GF-D8 (cell line): ENCODE data around the gene SERPINB5.

Experiments used
- DNase-seq: peaks from one replicate; lab custom pipeline; 2025; lab: John Stamatoyannopoulos, UW

The SERPINB5 gene

GRCh38 chr18:63470751-63471150, 6.0 kb upstream of the SERPINB5 start:
- no peak for DNase-seq

GRCh38 chr18:63472380-63472779, 4.4 kb upstream of the SERPINB5 start:
- DNase-seq: no peak

GRCh38 chr18:63477200-63477599, 442 bp downstream of the SERPINB5 start:
- no peak for DNase-seq

GRCh38 chr18:63477968-63478367, 1.2 kb downstream of the SERPINB5 start:
- DNase-seq: no peak

- DNase-seq: no peak
Measured at GRCh38 chr18:63479826-63480225, 3.1 kb downstream of the SERPINB5 start.

- no peak for DNase-seq
Measured at GRCh38 chr18:63480476-63480875, 3.7 kb downstream of the SERPINB5 start.

GRCh38 chr18:63480915-63481314, 4.2 kb downstream of the SERPINB5 start:
- no peak for DNase-seq

GRCh38 chr18:63487676-63488075, 10.9 kb downstream of the SERPINB5 start:
- no peak for DNase-seq

GRCh38 chr18:63488160-63488559, 11.4 kb downstream of the SERPINB5 start:
- no peak for DNase-seq

GRCh38 chr18:63492851-63493250, 16.1 kb downstream of the SERPINB5 start:
- no peak for DNase-seq

GRCh38 chr18:63495675-63496074, 18.9 kb downstream of the SERPINB5 start:
- DNase-seq: no peak

GRCh38 chr18:63505566-63506335, 29.0 kb downstream of the SERPINB5 start:
- DNase-seq: no peak

GRCh38 chr18:63506336-63506646, 29.5 kb downstream of the SERPINB5 start:
- DNase-seq: no peak

GRCh38 chr18:63508596-63508995, 31.8 kb downstream of the SERPINB5 start:
- no peak for DNase-seq

- DNase-seq: no peak
Measured at GRCh38 chr18:63511285-63511684, 34.5 kb downstream of the SERPINB5 start.

- DNase-seq: no peak
Measured at GRCh38 chr18:63514326-63514725, 37.6 kb downstream of the SERPINB5 start.

GRCh38 chr18:63514888-63515678, 38.3 kb downstream of the SERPINB5 start:
- DNase-seq: no peak

- DNase-seq: no peak
Measured at GRCh38 chr18:63515801-63516200, 39.0 kb downstream of the SERPINB5 start.

GRCh38 chr18:63518178-63519012, 41.6 kb downstream of the SERPINB5 start:
- DNase-seq: peak; percentile 30

GRCh38 chr18:63520053-63520685, 43.4 kb downstream of the SERPINB5 start:
- no peak for DNase-seq

GRCh38 chr18:63523660-63524059, 46.9 kb downstream of the SERPINB5 start:
- DNase-seq: no peak

- DNase-seq: no peak
Measured at GRCh38 chr18:63527251-63527650, 50.5 kb downstream of the SERPINB5 start.
